K562 (cell line): Measurements from ENCODE around the gene EPHX1.

Source experiments
- CBX3 ChIP-seq, 2 experiments: IDR thresholded peaks; 1 replicate in 1 of 2; 2 replicates in 1 of 2; pipeline ENCODE4 v1.6.1; 2012; ENCODE audit warnings: inconsistent platforms in 2 of 2, low read length in 2 of 2, borderline replicate concordance in 1 of 2, control low read depth in 1 of 2
- HDAC2 ChIP-seq: fragments of 450-650 bp; IDR thresholded peaks from 2 replicates; pipeline ENCODE4 v1.6.1; 2016; ENCODE audit warnings: mild to moderate bottlenecking
- HNRNPLL ChIP-seq: fragments of 200-400 bp; formaldehyde crosslinking; IDR thresholded peaks from 2 replicates; pipeline ENCODE4 v1.6.1; 2017; ENCODE audit warnings: low read length, low read depth, mild to moderate bottlenecking; ENCODE audit not compliant: poor library complexity, severe bottlenecking
- MYBL2 ChIP-seq, 2 experiments: fragments of 450-650 bp in 1 of 2; sonication (generic) in 1 of 2; formaldehyde crosslinking in 1 of 2; IDR thresholded peaks; 2 replicates each; pipeline versions ENCODE4 v1.6.1 to v1.8.1; 2017 to 2022; ENCODE audit warnings: borderline replicate concordance in 1 of 2, inconsistent platforms in 1 of 2, low read depth in 1 of 2, mild to moderate bottlenecking in 1 of 2, missing genetic modification reagents in 1 of 2, moderate library complexity in 1 of 2
- PHB2 ChIP-seq: fragments of 450-650 bp; IDR thresholded peaks from 2 replicates; pipeline ENCODE4 v1.6.1; 2017; ENCODE audit warnings: low read depth
- POLR2AphosphoS2 ChIP-seq: IDR thresholded peaks from 2 replicates; pipeline ENCODE4 v1.6.1; 2012; ENCODE audit warnings: low read length, improper control_type of control experiment
- POU5F1 ChIP-seq: fragments of 150-350 bp; IDR thresholded peaks from 2 replicates; pipeline ENCODE4 v1.6.1; 2014; ENCODE audit warnings: borderline replicate concordance, low read length, low read depth, mild to moderate bottlenecking; ENCODE audit not compliant: partially characterized antibody
- SIX5 ChIP-seq, 2 experiments: IDR thresholded peaks; 2 replicates each; pipeline ENCODE4 v1.6.1; 2011; ENCODE audit warnings: low read length in 2 of 2, borderline replicate concordance in 1 of 2, low read depth in 1 of 2, mild to moderate bottlenecking in 1 of 2, moderate library complexity in 1 of 2; ENCODE audit not compliant: insufficient read depth in 1 of 2
- STAT6 ChIP-seq: sonication (generic); formaldehyde crosslinking; IDR thresholded peaks from 2 replicates; pipeline ENCODE4 v1.8.1; 2023; ENCODE audit warnings: mild to moderate bottlenecking, missing genetic modification reagents
- THAP7 ChIP-seq: fragments of 250-450 bp; sonication (Bioruptor Pico); IDR thresholded peaks from 2 replicates; pipeline ENCODE4 v1.5.0; 2021
- U2AF2 ChIP-seq: fragments of 200-400 bp; formaldehyde crosslinking; optimal IDR thresholded peaks from 2 replicates; pipeline ENCODE3; 2017; ENCODE audit warnings: low read depth, mild to moderate bottlenecking, low read length
- ZNF197 ChIP-seq: fragments of 200-800 bp; sonication (Bioruptor generic); IDR thresholded peaks from 2 replicates; pipeline ENCODE4 v1.6.1; 2016; ENCODE audit warnings: low read depth, missing genetic modification characterization, missing compliant biosample characterization
- TF ChIP-seq, protein P1 (sequence below), 3 experiments: IDR thresholded peaks in 2 of 3; conservative IDR thresholded peaks in 1 of 3; 2 replicates each; pipeline ENCODE4 v1.5.1; 2011 to 2012; ENCODE audit warnings: low read length in 3 of 3, mild to moderate bottlenecking in 3 of 3, control low read depth in 2 of 3, improper control_type of control experiment in 1 of 3, inconsistent platforms in 1 of 3, low read depth in 1 of 3, mixed read lengths in 1 of 3, moderate library complexity in 1 of 3; ENCODE audit not compliant: insufficient read depth in 2 of 3

- TF ChIP-seq ZNF197 (CRISPR knock-in tag) (no peak), THAP7 (CRISPR knock-in tag) (no peak), POU5F1 (no peak), HDAC2 (no peak), SIX5 (IDR thresholded peaks at IDR 0.05; ENCODE audit: borderline replicate concordance in 1 of 2, insufficient read depth in 1 of 2, low read depth in 1 of 2, low read length in 2 of 2) (no peak), U2AF2 (no peak), MYBL2 (IDR thresholded peaks at IDR 0.05; ENCODE audit: low read depth) (no peak), MYBL2 (CRISPR knock-in tag; IDR thresholded peaks at IDR 0.05; ENCODE audit: borderline replicate concordance) (no peak), STAT6 (CRISPR knock-in tag) (no peak), HNRNPLL (no peak), CBX3 (IDR thresholded peaks at IDR 0.05; ENCODE audit: borderline replicate concordance in 1 of 2, low read length in 2 of 2) (no peak), POLR2AphosphoS2 (no peak), PHB2 (no peak)
- TF ChIP-seq, protein P1, sequence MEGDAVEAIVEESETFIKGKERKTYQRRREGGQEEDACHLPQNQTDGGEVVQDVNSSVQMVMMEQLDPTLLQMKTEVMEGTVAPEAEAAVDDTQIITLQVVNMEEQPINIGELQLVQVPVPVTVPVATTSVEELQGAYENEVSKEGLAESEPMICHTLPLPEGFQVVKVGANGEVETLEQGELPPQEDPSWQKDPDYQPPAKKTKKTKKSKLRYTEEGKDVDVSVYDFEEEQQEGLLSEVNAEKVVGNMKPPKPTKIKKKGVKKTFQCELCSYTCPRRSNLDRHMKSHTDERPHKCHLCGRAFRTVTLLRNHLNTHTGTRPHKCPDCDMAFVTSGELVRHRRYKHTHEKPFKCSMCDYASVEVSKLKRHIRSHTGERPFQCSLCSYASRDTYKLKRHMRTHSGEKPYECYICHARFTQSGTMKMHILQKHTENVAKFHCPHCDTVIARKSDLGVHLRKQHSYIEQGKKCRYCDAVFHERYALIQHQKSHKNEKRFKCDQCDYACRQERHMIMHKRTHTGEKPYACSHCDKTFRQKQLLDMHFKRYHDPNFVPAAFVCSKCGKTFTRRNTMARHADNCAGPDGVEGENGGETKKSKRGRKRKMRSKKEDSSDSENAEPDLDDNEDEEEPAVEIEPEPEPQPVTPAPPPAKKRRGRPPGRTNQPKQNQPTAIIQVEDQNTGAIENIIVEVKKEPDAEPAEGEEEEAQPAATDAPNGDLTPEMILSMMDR (IDR thresholded peaks at IDR 0.05 in 2 of 3, conservative IDR thresholded peaks at IDR 0.05 in 1 of 3; ENCODE audit: insufficient read depth in 2 of 3, low read depth in 1 of 3, low read length in 3 of 3), result no peak
Measured at GRCh38 chr1:225766967-225767633, 42.8 kb upstream of the EPHX1 start.
